HG02623 (cell line): ENCODE results near the gene RPIA.
A peak's percentile ranks its signal among the peaks of the same experiment; 100 is the strongest.
"Not testable (repeated sequence)": the region's sequence is repeated elsewhere in the genome, so short reads cannot be mapped to it uniquely, and the experiment has no call there.

Source experiments
- ATAC-seq: cut with Tn5 transposase; IDR thresholded peaks from one replicate; pipeline ENCODE4 v1.9.1; 2021; ENCODE audit warnings: moderate library complexity; ENCODE audit not compliant: unreplicated experiment

Gene RPIA

DNA sequence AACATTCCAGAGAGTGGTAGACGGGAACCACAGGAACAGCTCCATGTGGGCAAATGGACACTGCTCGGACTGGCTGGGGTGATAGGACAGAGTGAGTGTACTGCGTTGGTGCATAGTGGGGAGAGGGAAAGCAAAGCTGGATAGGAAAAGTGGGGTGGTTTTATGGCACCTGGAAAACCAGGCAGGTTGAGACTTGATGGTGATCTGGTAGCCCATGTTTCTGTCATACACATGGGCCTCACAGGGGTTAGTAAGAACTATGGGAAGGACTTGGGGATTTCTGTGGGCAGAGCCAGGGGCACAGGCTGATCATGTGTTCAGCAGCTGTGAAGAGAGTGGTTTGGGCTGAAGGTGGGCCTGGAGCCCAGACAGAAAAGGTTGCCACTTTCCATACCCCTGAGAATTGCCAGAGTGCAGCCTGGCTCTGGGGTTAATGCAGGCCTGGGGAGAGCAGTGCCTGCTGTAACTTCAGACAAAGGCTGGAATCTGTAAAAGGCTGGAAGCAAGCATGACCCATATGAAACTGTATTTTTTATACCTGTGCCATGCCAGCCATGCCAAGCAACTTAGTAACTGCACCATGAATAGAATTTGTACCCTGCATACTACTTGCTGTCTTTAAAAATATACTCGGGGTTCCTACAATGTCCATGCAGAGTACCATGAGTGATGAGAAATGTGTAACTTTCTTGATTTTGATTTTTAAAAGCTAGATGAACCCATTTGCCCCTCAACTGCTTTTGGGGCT is 41.9 kb downstream of the RPIA start:
- no peak for ATAC-seq

DNA sequence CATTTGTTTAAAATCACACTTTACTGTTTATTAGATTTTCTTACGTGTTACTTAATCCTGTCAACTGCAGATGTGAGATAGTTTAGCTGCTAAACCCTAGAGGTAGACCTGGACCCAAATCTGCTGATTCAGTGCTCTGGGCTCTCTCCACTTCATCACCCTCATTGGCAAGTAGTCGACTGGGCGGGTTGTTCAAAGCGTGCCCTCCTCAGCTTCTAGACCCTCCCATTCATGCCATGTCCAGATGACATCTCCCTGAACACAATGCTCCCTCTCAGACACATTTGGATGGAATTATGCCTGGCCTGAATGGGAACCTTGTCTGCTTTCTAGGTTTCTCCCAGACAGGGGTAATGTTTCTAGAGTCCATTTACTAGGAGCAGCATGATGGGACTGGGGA is 43.7 kb downstream of the RPIA start:
- ATAC-seq = no peak

DNA sequence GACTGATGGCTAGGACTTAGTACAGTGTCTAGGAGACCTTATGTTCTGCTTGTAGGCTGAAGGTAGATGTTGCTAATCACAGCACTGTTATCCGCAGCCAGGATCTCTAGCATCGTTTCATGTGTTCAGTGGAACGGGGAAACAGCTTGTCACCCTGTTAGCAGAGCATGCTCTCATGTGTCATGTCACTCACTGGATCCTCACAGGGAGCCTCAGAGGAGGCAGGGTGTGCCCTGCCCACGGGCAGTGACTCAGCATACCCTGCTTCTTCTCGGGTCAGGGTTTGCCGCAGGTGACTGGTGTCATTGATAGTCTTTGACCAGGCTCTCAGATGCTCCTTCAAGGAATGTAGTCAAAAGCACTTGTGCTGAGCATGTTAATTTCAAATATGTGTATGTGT is 44.4 kb downstream of the RPIA start:
- no peak for ATAC-seq

DNA sequence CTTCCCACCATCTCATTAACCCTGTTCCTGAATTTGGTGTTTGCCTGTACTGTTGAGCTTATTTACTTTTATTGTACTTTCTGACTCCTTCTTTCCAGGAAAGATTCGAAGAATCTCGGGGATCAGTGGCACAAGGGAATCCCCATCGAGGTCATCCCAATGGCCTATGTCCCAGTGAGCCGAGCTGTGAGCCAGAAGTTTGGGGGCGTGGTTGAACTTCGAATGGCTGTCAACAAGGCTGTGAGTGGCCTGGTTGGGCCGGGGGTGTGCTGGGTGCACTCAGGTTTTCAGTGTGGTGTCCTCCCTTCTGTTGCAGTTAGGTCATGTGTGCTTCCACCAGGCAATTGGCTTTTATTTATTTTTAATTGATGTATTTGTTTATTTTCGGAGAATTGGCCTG is 45.0 kb downstream of the RPIA start:
- ATAC-seq = no peak

DNA sequence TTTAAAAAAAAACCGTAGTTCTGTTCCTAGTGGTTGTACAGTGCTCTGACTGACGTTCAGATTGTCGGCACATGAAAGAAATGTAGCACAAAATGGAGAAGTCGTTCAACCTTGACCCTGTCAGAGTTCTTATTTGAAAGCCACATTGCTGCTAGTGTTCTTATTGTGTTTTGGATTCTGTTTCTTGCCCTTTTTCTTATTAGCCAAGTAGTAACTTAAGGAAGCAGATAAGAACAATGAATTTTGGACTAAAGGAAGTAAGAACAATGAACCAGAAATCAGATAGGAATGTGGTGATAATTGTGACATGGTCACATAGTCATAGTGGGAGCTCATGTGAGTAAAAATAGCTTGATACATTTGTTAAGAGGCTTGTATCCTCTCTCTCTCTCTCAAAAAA is 45.9 kb downstream of the RPIA start:
- no peak for ATAC-seq

DNA sequence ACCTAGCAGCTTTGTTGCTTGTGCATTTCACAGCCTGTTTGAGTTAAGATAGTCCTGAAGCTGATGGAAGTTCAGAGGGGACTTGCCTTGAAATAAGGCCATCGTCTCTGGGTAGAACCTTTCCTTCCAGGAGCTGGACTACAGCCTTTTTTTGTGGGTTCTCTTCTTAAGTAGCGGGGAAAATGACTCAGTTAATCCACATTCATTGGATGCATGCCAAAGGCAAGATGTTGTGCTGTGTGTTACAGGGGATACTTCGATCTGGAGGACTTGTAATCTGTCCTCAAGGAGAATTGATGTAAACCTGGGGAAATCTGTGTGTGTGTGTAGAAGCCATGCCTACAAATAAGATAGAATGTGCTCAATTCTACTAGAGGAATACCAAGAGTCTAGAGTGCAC is 46.8 kb downstream of the RPIA start:
- ATAC-seq = no peak

DNA sequence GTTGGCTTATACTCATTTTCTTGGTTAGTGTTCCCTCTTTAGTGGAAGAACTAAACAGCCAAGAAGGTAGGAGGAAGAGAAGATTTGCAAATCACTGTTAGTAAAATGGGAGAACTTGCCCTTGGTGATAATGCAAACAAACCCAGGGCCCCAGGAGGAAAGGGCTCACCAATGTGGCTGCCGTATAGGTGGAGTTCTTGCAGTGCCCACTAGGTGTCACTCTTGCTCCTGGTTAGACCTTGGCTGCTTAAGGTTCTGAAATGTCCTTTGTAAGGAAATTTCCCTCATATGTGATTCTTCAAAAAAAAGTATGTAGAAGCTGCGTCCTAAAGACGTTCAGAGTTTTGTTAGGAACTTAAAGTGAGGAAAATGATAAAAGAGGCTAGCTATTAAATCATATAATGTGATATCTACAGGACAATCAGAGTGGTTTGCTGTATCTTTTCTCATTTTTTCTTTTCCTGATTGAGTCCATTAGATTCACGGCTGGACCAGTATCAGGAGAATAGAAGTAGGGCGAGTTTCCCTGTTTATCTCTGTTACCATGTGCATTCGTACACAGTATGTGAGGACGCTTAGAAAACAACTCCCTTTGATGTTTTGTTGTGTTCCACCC is 48.6 kb downstream of the RPIA start:
- peak; percentile 81 for ATAC-seq

DNA sequence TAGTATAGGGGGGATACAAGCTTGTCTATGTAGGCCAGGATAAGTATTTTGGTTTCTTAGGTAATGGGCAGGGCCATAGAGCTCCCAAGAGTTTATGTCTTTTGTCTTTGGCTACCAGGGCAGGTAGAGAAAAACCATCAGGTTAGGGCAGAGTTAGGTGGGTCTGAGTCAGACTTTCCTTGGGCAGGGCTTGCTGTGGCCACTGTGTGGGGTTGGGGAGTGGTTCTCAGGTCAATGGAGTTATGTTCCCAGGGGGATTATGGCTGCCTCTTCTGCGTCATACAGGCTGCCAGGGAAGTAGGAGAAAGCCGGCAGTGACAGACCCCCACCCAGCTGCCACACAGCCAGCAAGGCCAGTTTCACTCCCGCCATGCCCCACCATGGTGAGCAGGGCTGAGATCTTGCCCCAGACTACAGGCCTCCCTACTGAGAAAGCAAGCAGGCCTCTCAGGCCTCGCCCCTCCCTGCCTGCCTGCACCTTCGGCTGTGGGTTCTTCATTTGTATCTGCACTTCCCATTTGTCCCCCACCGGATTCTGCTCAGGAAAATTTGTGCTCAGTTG is 55.5 kb downstream of the RPIA start:
- ATAC-seq = no peak

DNA sequence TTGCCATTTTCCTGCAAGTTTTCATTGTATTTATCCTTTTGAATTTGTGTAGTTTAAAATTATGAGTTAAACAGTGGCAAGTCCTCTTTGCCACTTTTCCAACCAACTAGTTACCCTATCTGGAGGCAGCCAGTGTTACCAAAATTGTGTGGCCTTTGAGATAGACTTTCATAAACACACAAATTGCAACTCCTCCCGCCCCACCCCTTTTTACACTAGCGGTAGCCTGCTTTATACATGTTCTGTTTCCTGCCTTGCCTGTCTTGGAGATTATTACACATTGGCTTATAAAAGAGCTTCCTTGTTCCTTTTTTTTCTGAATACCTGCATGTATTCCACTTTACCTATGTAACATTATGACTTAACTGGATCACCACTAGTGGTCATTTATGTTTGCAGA is 56.5 kb downstream of the RPIA start:
- ATAC-seq = no peak

DNA sequence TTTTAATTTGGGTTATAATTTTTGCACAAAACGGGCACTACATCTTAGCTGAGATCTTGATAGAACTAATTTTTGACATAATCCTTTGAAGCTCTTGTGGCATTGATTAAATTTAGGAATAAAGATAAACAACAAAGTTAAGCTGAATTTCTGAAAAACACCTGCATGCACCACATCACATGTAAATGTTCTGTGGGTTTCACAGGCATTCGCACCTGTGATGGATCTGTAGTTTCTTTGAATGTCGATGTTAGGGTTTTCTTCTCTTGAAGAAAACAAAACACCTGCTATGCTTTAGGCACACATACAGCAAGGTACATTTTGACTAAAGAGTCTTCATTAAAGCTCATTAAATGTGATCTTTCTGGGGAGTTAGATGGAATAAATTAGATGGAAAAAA is 60.3 kb downstream of the RPIA start:
- no peak for ATAC-seq

DNA sequence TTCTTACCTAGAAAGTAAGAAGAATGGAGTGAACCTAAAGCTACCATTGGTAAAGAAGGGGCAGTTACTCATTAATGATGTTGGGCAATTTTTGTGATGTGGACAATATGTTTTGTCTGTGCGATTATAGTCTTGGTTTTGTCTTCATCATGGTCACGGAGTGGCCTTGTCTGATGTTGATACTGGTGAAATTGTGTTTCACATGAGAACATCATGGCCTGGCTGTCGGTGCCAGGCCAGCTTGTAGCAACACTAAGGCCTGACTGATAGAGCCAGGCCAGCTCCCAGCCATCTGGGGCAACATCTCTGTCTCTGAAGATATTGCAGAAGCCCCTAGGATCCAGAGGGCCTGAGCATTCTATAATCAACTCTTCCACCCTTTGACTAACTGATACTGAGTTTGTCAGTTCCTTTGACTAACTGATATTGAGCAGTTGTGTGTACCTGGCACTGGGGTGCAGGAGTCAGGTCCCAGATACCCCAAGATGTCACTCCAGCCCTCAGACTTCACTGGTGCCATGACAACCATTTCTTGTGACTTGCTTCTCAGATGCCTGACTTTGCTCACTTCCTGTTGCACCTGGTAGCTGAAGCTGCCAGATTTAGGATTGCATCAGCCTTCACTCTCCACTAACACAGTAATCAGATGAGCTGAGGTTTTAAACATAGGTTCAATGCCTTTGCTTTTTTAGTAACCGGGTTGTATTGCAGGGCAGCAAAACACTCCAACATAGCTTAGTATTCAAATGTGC is 62.5 kb downstream of the RPIA start:
- ATAC-seq = peak; percentile 87

DNA sequence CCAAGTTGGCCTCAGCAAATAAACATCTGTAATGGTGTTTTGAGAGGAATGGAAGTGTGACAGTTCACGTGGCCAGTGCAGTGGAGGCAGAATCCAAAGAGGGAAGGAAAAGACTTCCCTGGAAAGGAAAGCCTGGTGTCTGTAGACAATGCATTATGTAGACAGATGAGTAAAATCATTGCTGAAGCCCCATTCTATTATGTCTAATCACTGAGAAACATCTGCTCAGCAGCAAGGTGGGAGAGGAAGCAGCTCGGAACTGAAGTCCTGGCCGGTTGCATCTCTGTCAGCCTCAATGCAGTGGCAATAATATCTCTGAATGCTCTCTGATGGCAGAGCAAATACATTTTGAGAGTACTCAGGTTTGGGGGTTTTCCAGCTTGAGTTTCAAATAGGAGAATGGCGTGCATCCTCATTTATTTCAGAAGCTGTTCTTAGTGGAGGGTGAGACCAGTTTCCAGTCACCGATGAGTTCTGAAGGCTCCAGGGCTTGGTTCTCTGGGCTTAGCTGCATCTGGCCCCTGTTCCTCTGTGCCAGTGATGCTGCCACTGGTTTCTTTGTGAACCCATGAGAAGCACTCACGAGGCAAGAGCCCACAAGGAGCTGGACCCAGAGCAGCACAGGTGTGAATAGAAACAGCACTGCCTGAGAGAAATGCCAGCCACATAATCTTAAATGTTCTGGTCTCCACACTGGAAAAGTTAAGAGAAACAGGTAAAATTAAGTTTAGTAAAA is 63.3 kb downstream of the RPIA start:
- peak; percentile 28 for ATAC-seq

DNA sequence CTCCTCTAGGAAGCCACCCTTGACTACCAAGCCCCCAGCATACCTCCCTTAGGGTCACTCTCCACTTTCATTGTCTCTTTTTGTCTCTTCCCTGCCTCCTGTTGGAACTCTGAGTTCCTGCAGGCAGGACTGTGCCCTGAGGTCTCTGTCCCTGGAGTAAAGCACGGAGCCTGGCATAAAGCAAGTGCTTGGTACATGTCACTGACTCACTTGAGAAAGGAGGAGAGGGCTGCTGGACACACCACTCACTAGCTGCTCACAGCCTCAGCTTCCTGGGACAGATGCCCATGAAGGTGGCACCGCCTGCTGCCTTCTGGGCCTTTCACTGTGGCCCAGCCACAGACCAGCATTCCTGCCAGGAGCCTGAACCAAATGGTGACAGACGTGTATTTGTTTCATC is 64.4 kb downstream of the RPIA start:
- ATAC-seq = no peak

DNA sequence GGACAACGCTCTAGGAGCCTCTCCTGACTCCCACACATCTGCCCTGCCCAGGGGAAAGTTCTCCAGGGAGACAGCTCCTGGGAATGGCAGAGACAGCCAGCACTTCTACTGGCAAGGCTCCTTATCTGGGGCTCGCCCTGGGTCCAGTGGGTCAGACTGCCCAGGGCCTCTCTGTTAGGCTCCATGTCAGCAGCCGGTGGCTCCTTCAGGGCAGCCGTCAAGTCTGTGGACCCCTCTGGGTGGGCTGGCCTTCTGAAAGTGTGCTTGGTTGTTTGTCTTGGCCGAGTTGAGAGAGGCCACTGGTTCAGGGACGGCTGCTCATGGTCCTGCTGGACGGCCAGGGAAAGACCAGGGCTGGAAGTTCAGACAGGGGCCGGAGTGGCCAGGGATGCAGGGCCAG is 65.6 kb downstream of the RPIA start:
- ATAC-seq = no peak

DNA sequence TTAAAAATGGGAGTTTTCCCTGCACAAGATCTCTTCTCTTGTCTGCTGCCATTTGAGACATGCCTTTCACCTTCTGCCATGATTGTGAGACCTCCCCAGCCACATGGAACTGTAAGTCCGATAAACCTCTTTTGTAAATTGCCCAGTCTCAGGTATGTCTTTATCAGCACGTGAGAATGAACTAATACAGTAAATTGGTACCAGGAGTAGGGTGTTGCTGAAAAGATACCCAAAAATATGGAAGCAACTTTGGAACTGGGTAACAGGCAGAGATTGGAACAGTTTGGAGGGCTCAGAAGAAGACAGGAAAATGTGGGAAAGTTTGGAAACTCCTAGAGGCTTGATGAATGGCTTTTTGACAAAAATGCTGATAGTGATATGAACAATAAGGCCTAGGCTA is 67.2 kb downstream of the RPIA start:
- not testable (repeated sequence) for ATAC-seq

DNA sequence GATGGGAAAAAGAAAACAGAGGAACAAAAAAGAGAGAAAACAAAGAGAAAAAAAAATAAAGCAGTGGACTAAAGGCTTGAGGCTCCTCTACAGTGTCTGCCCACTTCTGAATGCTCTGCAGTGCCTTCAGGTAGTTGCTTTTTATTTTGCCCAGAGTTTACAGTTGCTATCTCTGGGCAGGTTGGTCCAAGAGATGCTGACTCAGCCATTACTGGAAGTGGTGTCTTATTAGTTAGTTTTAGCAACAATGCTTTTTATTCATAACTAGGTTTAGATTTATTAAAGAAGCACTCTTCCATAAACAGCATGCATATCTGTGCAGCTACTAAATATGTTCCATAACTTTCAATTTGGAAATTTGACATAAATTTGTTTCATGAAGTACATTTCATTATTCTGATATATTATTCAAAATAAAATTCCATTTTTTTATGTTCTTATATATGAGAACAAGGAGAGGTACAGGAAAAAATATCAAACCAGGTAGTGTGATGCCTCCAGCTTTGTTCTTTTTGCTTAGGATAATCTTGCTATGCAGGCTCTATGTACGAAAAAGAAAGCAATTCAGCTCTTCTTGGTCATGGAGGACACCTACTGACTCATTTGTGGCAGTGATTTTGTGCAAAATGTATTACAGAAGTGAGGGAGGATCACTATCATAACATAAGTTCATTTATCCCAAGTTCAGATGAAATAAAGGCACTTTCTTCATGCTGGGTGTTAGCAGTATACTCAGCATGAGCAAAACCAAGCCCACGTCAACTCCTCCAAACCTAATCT is 69.5 kb downstream of the RPIA start:
- no peak for ATAC-seq

DNA sequence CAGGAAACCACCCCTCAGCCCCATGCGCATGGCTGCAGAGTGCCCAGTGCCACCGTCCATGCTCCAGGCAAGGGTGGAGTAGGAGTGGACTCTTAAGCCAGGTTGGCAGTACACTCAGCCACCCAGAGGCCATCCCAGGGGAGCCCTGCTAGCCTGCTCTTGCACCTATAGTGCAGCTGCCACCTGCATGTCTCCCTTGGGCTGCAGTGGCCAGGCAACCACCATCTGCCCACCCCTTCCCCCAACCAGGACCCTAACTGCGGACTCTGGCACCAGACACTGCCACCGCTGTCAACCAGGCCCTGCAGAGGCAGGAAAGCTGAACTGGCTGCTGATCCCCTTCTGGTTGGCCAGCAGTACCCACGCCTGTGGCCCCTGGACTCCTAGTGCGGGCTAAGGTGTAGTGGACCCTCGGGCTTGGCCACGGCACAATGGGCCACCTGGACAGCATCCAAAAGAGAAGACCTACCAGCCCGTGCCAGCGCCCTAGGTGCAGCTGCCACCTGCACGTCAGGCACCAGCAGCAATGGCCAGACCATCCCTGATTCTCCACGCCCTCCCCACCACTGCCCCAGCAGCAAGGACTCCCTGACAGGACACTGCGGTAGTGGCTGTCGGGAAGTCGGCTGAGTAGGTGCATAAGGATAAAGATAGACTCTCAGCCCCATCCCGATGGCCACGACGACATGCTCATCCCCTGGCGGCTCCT is 72.8 kb downstream of the RPIA start:
- no peak for ATAC-seq

DNA sequence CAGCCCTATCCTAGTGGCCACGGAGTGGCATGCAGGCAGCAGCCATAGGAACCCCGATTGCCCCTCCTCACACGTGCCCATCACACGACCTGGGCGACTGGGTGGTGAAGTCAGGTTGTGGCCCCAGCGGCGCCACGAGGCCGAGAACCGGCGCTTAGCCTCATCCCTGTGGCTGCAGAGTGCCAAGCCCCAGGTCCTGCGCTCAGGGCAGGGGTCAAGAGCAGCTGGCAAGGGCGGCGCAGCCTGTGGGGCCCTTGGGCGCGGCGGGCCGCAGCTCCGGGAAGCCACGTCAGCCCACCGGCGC is 73.3 kb downstream of the RPIA start:
- ATAC-seq = no peak

DNA sequence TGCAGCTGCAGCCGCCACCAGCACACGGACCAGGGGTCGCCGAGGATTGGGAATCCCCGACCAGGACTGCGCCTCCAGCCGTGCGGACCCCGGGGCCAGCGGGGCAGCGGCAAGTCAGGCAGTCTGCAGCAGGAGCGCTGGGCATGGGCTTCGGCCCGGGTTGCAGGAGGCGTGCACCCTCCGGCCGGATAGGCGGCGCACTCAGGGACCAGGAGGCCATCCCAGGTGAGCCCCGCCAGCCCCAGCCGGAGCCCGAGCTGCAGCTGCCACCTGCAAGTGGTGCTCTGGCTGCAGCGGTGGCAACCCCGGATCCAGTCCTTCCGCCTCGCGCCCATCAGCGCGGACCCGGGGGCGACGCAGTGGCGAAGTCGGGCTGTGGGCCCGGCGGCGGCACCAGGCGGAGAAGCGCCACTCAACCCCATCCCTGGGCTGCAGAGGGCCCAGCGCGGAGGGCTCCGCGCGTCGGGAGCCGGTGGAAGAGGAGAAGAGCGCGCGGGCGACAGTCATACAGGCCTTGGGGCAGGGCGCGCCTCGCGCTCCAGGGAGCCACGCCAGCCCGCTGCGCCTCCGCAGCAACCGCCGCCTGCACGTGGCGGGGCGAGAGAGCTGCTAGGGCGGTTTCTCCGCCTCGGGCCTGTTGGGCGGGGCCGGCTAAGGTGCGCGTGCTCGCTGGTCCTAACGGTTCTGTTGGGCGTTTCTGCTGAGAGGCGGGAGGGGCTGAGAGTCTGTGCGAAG is 73.8 kb downstream of the RPIA start:
- no peak for ATAC-seq
